ENCODE measurements around the gene PATL1.

GRCh38 chr11:59598961-59599360 is 69.9 kb downstream of the PATL1 start:
- no peak for TF ChIP-seq KDM5A (IDR thresholded peaks at IDR 0.05; ENCODE audit: low read length)
- no peak for TF ChIP-seq TBP (IDR thresholded peaks at IDR 0.05; ENCODE audit: low read depth, low read length)
- no peak for TF ChIP-seq POLR2A (IDR thresholded peaks at IDR 0.05; ENCODE audit: control extremely low read depth in 1 of 2, low read depth in 2 of 2, low read length in 2 of 2)
- TF ChIP-seq, protein P1, sequence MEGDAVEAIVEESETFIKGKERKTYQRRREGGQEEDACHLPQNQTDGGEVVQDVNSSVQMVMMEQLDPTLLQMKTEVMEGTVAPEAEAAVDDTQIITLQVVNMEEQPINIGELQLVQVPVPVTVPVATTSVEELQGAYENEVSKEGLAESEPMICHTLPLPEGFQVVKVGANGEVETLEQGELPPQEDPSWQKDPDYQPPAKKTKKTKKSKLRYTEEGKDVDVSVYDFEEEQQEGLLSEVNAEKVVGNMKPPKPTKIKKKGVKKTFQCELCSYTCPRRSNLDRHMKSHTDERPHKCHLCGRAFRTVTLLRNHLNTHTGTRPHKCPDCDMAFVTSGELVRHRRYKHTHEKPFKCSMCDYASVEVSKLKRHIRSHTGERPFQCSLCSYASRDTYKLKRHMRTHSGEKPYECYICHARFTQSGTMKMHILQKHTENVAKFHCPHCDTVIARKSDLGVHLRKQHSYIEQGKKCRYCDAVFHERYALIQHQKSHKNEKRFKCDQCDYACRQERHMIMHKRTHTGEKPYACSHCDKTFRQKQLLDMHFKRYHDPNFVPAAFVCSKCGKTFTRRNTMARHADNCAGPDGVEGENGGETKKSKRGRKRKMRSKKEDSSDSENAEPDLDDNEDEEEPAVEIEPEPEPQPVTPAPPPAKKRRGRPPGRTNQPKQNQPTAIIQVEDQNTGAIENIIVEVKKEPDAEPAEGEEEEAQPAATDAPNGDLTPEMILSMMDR (IDR thresholded peaks at IDR 0.05; ENCODE audit: control extremely low read depth in 1 of 3, insufficient read depth in 1 of 3, low read depth in 1 of 3, low read length in 3 of 3), result no peak
- TF ChIP-seq NRF1 (IDR thresholded peaks at IDR 0.05; ENCODE audit: low read depth, low read length), result no peak
- TF ChIP-seq TAF1 (IDR thresholded peaks at IDR 0.05; ENCODE audit: low read depth, low read length), result no peak
- TF ChIP-seq, protein P2, sequence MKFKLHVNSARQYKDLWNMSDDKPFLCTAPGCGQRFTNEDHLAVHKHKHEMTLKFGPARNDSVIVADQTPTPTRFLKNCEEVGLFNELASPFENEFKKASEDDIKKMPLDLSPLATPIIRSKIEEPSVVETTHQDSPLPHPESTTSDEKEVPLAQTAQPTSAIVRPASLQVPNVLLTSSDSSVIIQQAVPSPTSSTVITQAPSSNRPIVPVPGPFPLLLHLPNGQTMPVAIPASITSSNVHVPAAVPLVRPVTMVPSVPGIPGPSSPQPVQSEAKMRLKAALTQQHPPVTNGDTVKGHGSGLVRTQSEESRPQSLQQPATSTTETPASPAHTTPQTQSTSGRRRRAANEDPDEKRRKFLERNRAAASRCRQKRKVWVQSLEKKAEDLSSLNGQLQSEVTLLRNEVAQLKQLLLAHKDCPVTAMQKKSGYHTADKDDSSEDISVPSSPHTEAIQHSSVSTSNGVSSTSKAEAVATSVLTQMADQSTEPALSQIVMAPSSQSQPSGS (IDR thresholded peaks at IDR 0.05; ENCODE audit: low read length), result no peak
- TF ChIP-seq RAD21 (IDR thresholded peaks at IDR 0.05 in 1 of 2, conservative IDR thresholded peaks at IDR 0.05 in 1 of 2; ENCODE audit: low read depth in 2 of 2, low read length in 2 of 2), result no peak
- TF ChIP-seq SIRT6 (IDR thresholded peaks at IDR 0.05; ENCODE audit: low read length), result no peak
- TF ChIP-seq CHD2 (IDR thresholded peaks at IDR 0.05; ENCODE audit: low read length), result no peak
- TF ChIP-seq, protein P3, sequence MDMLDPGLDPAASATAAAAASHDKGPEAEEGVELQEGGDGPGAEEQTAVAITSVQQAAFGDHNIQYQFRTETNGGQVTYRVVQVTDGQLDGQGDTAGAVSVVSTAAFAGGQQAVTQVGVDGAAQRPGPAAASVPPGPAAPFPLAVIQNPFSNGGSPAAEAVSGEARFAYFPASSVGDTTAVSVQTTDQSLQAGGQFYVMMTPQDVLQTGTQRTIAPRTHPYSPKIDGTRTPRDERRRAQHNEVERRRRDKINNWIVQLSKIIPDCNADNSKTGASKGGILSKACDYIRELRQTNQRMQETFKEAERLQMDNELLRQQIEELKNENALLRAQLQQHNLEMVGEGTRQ (IDR thresholded peaks at IDR 0.05; ENCODE audit: low read length), result no peak

Data from H1 (cell line).